Lung (tissue), 13 donors: ENCODE results near the gene ARHGEF28. TPM values are rescaled to one million over a fixed set of nuclear protein-coding genes. Genes with fewer than 3 reads are reported as not detected.

ENCODE experiments used
- ATAC-seq: fragments of 200-7000 bp; cut with Tn5 transposase; one replicate; pipeline ENCODE4 v1.9.1; 2020; ENCODE audit warnings: moderate number of reproducible peaks; ENCODE audit not compliant: insufficient read depth, low FRiP score
- DNase-seq, 3 donors: peaks; one replicate each; pipeline ENCODE4 v3.0.0-alpha.2; 2013 to 2017
- H3K27ac ChIP-seq, 2 donors: one replicate each; pipeline ENCODE4 v1.5.1; 2013; ENCODE audit warnings: mild to moderate bottlenecking in 2 of 2, moderate library complexity in 2 of 2, control low read depth in 1 of 2, inconsistent platforms in 1 of 2, low read depth in 1 of 2, low read length in 1 of 2
- H3K27me3 ChIP-seq, 3 donors: one replicate each; pipeline ENCODE4 v1.5.1; 2013; ENCODE audit warnings: low read length in 2 of 3; ENCODE audit not compliant: control insufficient read depth in 3 of 3, insufficient read depth in 3 of 3
- H3K36me3 ChIP-seq, 4 donors: one replicate each; pipeline ENCODE4 v1.5.1; 2013; ENCODE audit warnings: low read length in 4 of 4, mild to moderate bottlenecking in 1 of 4, moderate library complexity in 1 of 4; ENCODE audit not compliant: control insufficient read depth in 4 of 4, insufficient read depth in 4 of 4
- H3K4me1 ChIP-seq, 5 donors: one replicate each; pipeline ENCODE4 v1.5.1; 2013; ENCODE audit warnings: low read length in 5 of 5, mild to moderate bottlenecking in 2 of 5, moderate library complexity in 1 of 5; ENCODE audit not compliant: control insufficient read depth in 5 of 5, insufficient read depth in 5 of 5
- H3K4me3 ChIP-seq: one replicate; pipeline ENCODE4 v1.5.1; 2013; ENCODE audit warnings: mild to moderate bottlenecking, control low read depth, moderate library complexity
- H3K9ac ChIP-seq, 2 donors: one replicate each; pipeline ENCODE4 v1.5.1; 2013; ENCODE audit warnings: low read length in 2 of 2, control low read depth in 1 of 2; ENCODE audit not compliant: insufficient read depth in 1 of 2
- H3K9me3 ChIP-seq, 4 donors: one replicate each; pipeline ENCODE4 v1.5.1; 2013; ENCODE audit warnings: low read length in 3 of 4, mild to moderate bottlenecking in 1 of 4, moderate library complexity in 1 of 4; ENCODE audit not compliant: control insufficient read depth in 4 of 4, insufficient read depth in 3 of 4
- CTCF ChIP-seq: IDR thresholded peaks from 2 replicates; pipeline ENCODE4 v1.5.1; 2012; ENCODE audit warnings: mild to moderate bottlenecking; ENCODE audit errors: control extremely low read depth, extremely low read depth
- WGBS, 2 donors: extraction: QIAGEN DNeasy Blood & Tissue Kit; methylation state at CpG; one replicate each; pipeline ENCODE4 v1.1.7; 2013; 5-methylcytosine and 5-hydroxymethylcytosine counted together
- polyA plus RNA-seq, 2 donors: library from polyadenylated mRNA; stranded (reverse); fragments of 200-250 nt; gene quantifications; one replicate each; pipeline ENCODE4 v1.2.1, GENCODE V29; 2013
- small RNA-seq: library from RNA; depleted of rRNA; stranded (forward); fragments of <200 nt; gene quantifications from one replicate; pipeline ENCODE3, GENCODE V24; 2014; ENCODE audit warnings: low replicate concordance
- total RNA-seq, 2 donors: library from RNA; depleted of rRNA in 1 of 2; stranded (reverse); fragments of >200 nt in 1 of 2; gene quantifications; one replicate each; pipeline ENCODE4 v1.2.1, GENCODE V29; 2014 to 2021
- donor health status: control.
- donor health status: control.
- donor health status: Bipolar disorder and iron deficiency.
- donor health status: healthy.
- donor health status: DM: yes; HTN: yes; CAD: no.

ARHGEF28 gene
- total and polyA plus RNA-seq, 4 donors = 3.0 to 13.0 (median 10.0) TPM

- no peaks in the 10 kb centered on the region for H3K36me3 ChIP-seq
- no peak overlapping the region for H3K4me3 ChIP-seq
- no peak for ATAC-seq
- H3K27ac ChIP-seq = no peak overlapping the region
- WGBS, 2 donors = 91 to 93% methylated on average over 3 of the region's 3 CpGs
- no peak overlapping the region for H3K9ac ChIP-seq
- no peaks in the 10 kb centered on the region for H3K27me3 ChIP-seq
- peaks cover 0 to 1% (median 0%) of the 10 kb centered on the region in 5 donors for H3K4me1 ChIP-seq
- H3K9me3 ChIP-seq = no peaks in the 10 kb centered on the region
- DNase-seq = no peak
- TF ChIP-seq CTCF = no peak
Measured at GRCh38 chr5:73987915-73988314, 361.9 kb downstream of the ARHGEF28 start.

GRCh38 chr5:73989956-73990355 is 364.0 kb downstream of the ARHGEF28 start:
- Histone ChIP-seq H3K27ac (no peak overlapping the region), H3K4me1 (peaks cover 0 to 1% (median 0%) of the 10 kb centered on the region in 5 donors), H3K9me3 (no peaks in the 10 kb centered on the region), H3K9ac (no peak overlapping the region), H3K36me3 (no peaks in the 10 kb centered on the region), H3K27me3 (no peaks in the 10 kb centered on the region), H3K4me3 (no peak overlapping the region)
- no peak for TF ChIP-seq CTCF
- ATAC-seq (no peak), DNase-seq (no peak)
- 37 to 50% methylated on average over 3 of the region's 3 CpGs for WGBS, 2 donors

Small RNAs within 50 kb of the gene (small RNA-seq; reads per million reads assigned to genes)
- not detected for gene RNU7-196P

Other genes starting within 250 kb of the ARHGEF28 start
- under 1 TPM; 0.37 to 0.46 TPM for gene FOXD1, start 177.4 kb upstream of the ARHGEF28 start, total RNA-seq
- gene FOXD1, start 177.4 kb upstream of the ARHGEF28 start, polyA plus RNA-seq = under 1 TPM; 0.20 to 0.22 TPM
- 100 to 1,000 TPM; 370 to 527 TPM for gene BTF3, start 127.8 kb upstream of the ARHGEF28 start, total RNA-seq
- gene BTF3, start 127.8 kb upstream of the ARHGEF28 start, polyA plus RNA-seq = 100 to 1,000 TPM; 504 to 645 TPM
- 10 to 100 TPM; 15.6 to 60.6 TPM for gene ANKRA2, start 60.6 kb upstream of the ARHGEF28 start, total RNA-seq
- gene ANKRA2, start 60.6 kb upstream of the ARHGEF28 start, polyA plus RNA-seq = 10 to 100 TPM; 12.6 to 27.3 TPM
- gene UTP15, start 60.5 kb upstream of the ARHGEF28 start, total RNA-seq = 10 to 100 TPM; 18.5 to 22.1 TPM
- gene UTP15, start 60.5 kb upstream of the ARHGEF28 start, polyA plus RNA-seq = 1 to 10 TPM; 4.4 to 6.1 TPM